ENCODE measurements around the gene CDKN2D.

The CDKN2D gene

GRCh38 chr19:10568826-10569651 lies at the start of gene CDKN2D:
Gene CDKN2D, minus strand, starts transcription at chr19:10568979. Its CDS starts 326 bp downstream, at chr19:10568653.
- DNase-seq = peak; percentile 100
- Mint-ChIP-seq H3K27me3 (no peaks in the 10 kb centered on the region), H3K4me3 (peak within 1 kb of the TSS; percentile 84), H3K4me1 (peaks cover 44% of the 10 kb centered on the region), H3K9me3 (no peaks in the 10 kb centered on the region), H3K36me3 (peaks cover 32% of the 10 kb centered on the region), H3K27ac (peak within 1 kb of the TSS; percentile 99)
- CTCF ChIA-PET = interaction anchor here (0.8 to 4.0 kb wide), 8 partner anchors 17 to 133 kb away, joined by 3 to 19 read pairs (median 4); partner anchors contain the start of gene QTRT1

- no peaks in the 10 kb centered on the region for H3K27me3 Mint-ChIP-seq
- peaks cover 51% of the 10 kb centered on the region for H3K4me1 Mint-ChIP-seq
- H3K36me3 Mint-ChIP-seq = peaks cover 40% of the 10 kb centered on the region
- H3K27ac Mint-ChIP-seq = peak overlapping the region; percentile 73
- no peak for DNase-seq
- CTCF ChIA-PET = interaction anchor here (1.2 to 1.6 kb wide), 2 partner anchors 27 to 36 kb away, joined by 4 to 7 read pairs; no protein-coding TSS in a partner anchor
- no peaks in the 10 kb centered on the region for H3K9me3 Mint-ChIP-seq
- no peak overlapping the region for H3K4me3 Mint-ChIP-seq
Measured at GRCh38 chr19:10617409-10618121, 48.8 kb upstream of the CDKN2D start.

- no peak for DNase-seq
- no peaks in the 10 kb centered on the region for H3K27me3 Mint-ChIP-seq
- H3K36me3 Mint-ChIP-seq = peaks cover 29% of the 10 kb centered on the region
- peak overlapping the region; percentile 81 for H3K27ac Mint-ChIP-seq
- H3K4me3 Mint-ChIP-seq = no peak overlapping the region
- peaks cover 36% of the 10 kb centered on the region for H3K4me1 Mint-ChIP-seq
- H3K9me3 Mint-ChIP-seq = no peaks in the 10 kb centered on the region
- CTCF ChIA-PET = no interaction called here
Measured at GRCh38 chr19:10615429-10616023, 46.7 kb upstream of the CDKN2D start.

- DNase-seq = no peak
- no peaks in the 10 kb centered on the region for H3K27me3 Mint-ChIP-seq
- CTCF ChIA-PET = interaction anchor here (1.3 to 1.7 kb wide), 3 partner anchors 31 to 32 kb away, joined by 3 to 7 read pairs (median 6); no protein-coding TSS in a partner anchor
- peaks cover 30% of the 10 kb centered on the region for H3K4me1 Mint-ChIP-seq
- H3K4me3 Mint-ChIP-seq = no peak overlapping the region
- H3K27ac Mint-ChIP-seq = no peak overlapping the region
- H3K9me3 Mint-ChIP-seq = no peaks in the 10 kb centered on the region
- H3K36me3 Mint-ChIP-seq = peaks cover 25% of the 10 kb centered on the region
Measured at GRCh38 chr19:10612499-10613119, 43.8 kb upstream of the CDKN2D start.

- H3K27ac Mint-ChIP-seq = no peak overlapping the region
- no peak for DNase-seq
- H3K27me3 Mint-ChIP-seq = no peaks in the 10 kb centered on the region
- no peaks in the 10 kb centered on the region for H3K9me3 Mint-ChIP-seq
- peaks cover 29% of the 10 kb centered on the region for H3K4me1 Mint-ChIP-seq
- no peak overlapping the region for H3K4me3 Mint-ChIP-seq
- CTCF ChIA-PET = interaction anchor here (0.8 to 1.7 kb wide), 3 partner anchors 30 to 32 kb away, joined by 3 to 7 read pairs (median 6); no protein-coding TSS in a partner anchor
- H3K36me3 Mint-ChIP-seq = peaks cover 25% of the 10 kb centered on the region
Measured at GRCh38 chr19:10611907-10612306, 43.1 kb upstream of the CDKN2D start.

GRCh38 chr19:10604460-10604980 lies 35.7 kb upstream of the CDKN2D start:
- CTCF ChIA-PET = interaction anchor here (2.3 to 4.4 kb wide), 2 partner anchors 23 to 40 kb away, joined by 11 to 29 read pairs; no protein-coding TSS in a partner anchor
- peak; percentile 32 for DNase-seq
- H3K4me3 Mint-ChIP-seq = peak overlapping the region; percentile 99
- H3K27ac Mint-ChIP-seq = peak overlapping the region; percentile 100
- H3K36me3 Mint-ChIP-seq = peaks cover 12% of the 10 kb centered on the region
- H3K27me3 Mint-ChIP-seq = peaks cover 15% of the 10 kb centered on the region
- no peaks in the 10 kb centered on the region for H3K9me3 Mint-ChIP-seq
- peaks cover 35% of the 10 kb centered on the region for H3K4me1 Mint-ChIP-seq

- Mint-ChIP-seq H3K36me3 (peaks cover 12% of the 10 kb centered on the region), H3K27me3 (peaks cover 16% of the 10 kb centered on the region), H3K4me1 (peaks cover 35% of the 10 kb centered on the region), H3K9me3 (no peaks in the 10 kb centered on the region), H3K27ac (peak overlapping the region; percentile 100), H3K4me3 (peak overlapping the region; percentile 99)
- CTCF ChIA-PET = interaction anchor here (1.2 to 4.4 kb wide), 3 partner anchors 19 to 40 kb away, joined by 4 to 29 read pairs (median 11); no protein-coding TSS in a partner anchor
- DNase-seq = peak; percentile 50
Measured at GRCh38 chr19:10603873-10604459, 35.2 kb upstream of the CDKN2D start.

GRCh38 chr19:10603084-10603872 lies 34.5 kb upstream of the CDKN2D start:
- CTCF ChIA-PET = interaction anchor here (0.8 to 4.4 kb wide), 4 partner anchors 20 to 41 kb away, joined by 3 to 29 read pairs (median 8); no protein-coding TSS in a partner anchor
- H3K36me3 Mint-ChIP-seq = peaks cover 12% of the 10 kb centered on the region
- DNase-seq = peak; percentile 93
- H3K27me3 Mint-ChIP-seq = peaks cover 23% of the 10 kb centered on the region
- H3K27ac Mint-ChIP-seq = peak overlapping the region; percentile 100
- peaks cover 35% of the 10 kb centered on the region for H3K4me1 Mint-ChIP-seq
- H3K9me3 Mint-ChIP-seq = no peaks in the 10 kb centered on the region
- peak overlapping the region; percentile 99 for H3K4me3 Mint-ChIP-seq

- H3K4me1 Mint-ChIP-seq = peaks cover 35% of the 10 kb centered on the region
- peak overlapping the region; percentile 100 for H3K27ac Mint-ChIP-seq
- peak overlapping the region; percentile 99 for H3K4me3 Mint-ChIP-seq
- DNase-seq = peak; percentile 91
- peaks cover 12% of the 10 kb centered on the region for H3K36me3 Mint-ChIP-seq
- peaks cover 28% of the 10 kb centered on the region for H3K27me3 Mint-ChIP-seq
- CTCF ChIA-PET = interaction anchor here (0.8 to 4.4 kb wide), 4 partner anchors 21 to 42 kb away, joined by 3 to 29 read pairs (median 4); no protein-coding TSS in a partner anchor
- no peaks in the 10 kb centered on the region for H3K9me3 Mint-ChIP-seq
Measured at GRCh38 chr19:10602330-10603083, 33.7 kb upstream of the CDKN2D start.

- CTCF ChIA-PET = interaction anchor here (1.0 to 4.4 kb wide), 2 partner anchors 21 to 43 kb away, joined by 5 to 29 read pairs; no protein-coding TSS in a partner anchor
- peak overlapping the region; percentile 84 for H3K27ac Mint-ChIP-seq
- no peaks in the 10 kb centered on the region for H3K9me3 Mint-ChIP-seq
- peaks cover 34% of the 10 kb centered on the region for H3K4me1 Mint-ChIP-seq
- peak overlapping the region; percentile 71 for H3K4me3 Mint-ChIP-seq
- H3K27me3 Mint-ChIP-seq = peaks cover 33% of the 10 kb centered on the region
- H3K36me3 Mint-ChIP-seq = peaks cover 10% of the 10 kb centered on the region
- DNase-seq = no peak
Measured at GRCh38 chr19:10601999-10602329, 33.2 kb upstream of the CDKN2D start.

GRCh38 chr19:10600149-10600548 lies 31.4 kb upstream of the CDKN2D start:
- H3K27ac Mint-ChIP-seq = no peak overlapping the region
- no peak for DNase-seq
- peaks cover 39% of the 10 kb centered on the region for H3K27me3 Mint-ChIP-seq
- H3K9me3 Mint-ChIP-seq = no peaks in the 10 kb centered on the region
- CTCF ChIA-PET = no interaction called here
- H3K4me3 Mint-ChIP-seq = no peak overlapping the region
- H3K4me1 Mint-ChIP-seq = peaks cover 52% of the 10 kb centered on the region
- peaks cover 10% of the 10 kb centered on the region for H3K36me3 Mint-ChIP-seq

All from activated naive CD4-positive, alpha-beta T cell treated with anti-CD3 and anti-CD28 coated beads, Interleukin-2, amount 10 ng/mL, durations not matched to agents 7 days and 5 days (primary cell).